Ishikawa (cell line): ENCODE measurements around the gene TST.

Experiments used
- CEBPB ChIP-seq: IDR thresholded peaks from 2 replicates; pipeline ENCODE4 v1.6.1; 2012
- CREB1 ChIP-seq: IDR thresholded peaks from 2 replicates; pipeline ENCODE4 v1.6.1; 2012; ENCODE audit warnings: low read depth
- EGR1 ChIP-seq: IDR thresholded peaks from 2 replicates; pipeline ENCODE4 v1.6.1; 2012
- EP300 ChIP-seq: IDR thresholded peaks from 2 replicates; pipeline ENCODE4 v1.6.1; 2012; ENCODE audit warnings: borderline replicate concordance
- FOXM1 ChIP-seq: IDR thresholded peaks from 2 replicates; pipeline ENCODE4 v1.6.1; 2012; ENCODE audit warnings: low read depth, borderline replicate concordance
- NFIC ChIP-seq: IDR thresholded peaks from 2 replicates; pipeline ENCODE4 v1.6.1; 2012
- RAD21 ChIP-seq: IDR thresholded peaks from 2 replicates; pipeline ENCODE4 v1.6.1; 2012; ENCODE audit warnings: low read depth
- TAF1 ChIP-seq: IDR thresholded peaks from 2 replicates; pipeline ENCODE4 v1.6.1; 2012; ENCODE audit warnings: low read depth, mild to moderate bottlenecking
- TCF12 ChIP-seq: IDR thresholded peaks from 2 replicates; pipeline ENCODE4 v1.6.1; 2012; ENCODE audit warnings: low read depth
- TEAD4 ChIP-seq: IDR thresholded peaks from 2 replicates; pipeline ENCODE4 v1.6.1; 2012
- USF1 ChIP-seq: IDR thresholded peaks from 2 replicates; pipeline ENCODE4 v1.6.1; 2012
- YY1 ChIP-seq: IDR thresholded peaks from 2 replicates; pipeline ENCODE4 v1.6.1; 2012; ENCODE audit warnings: low read depth
- ZBTB7A ChIP-seq: IDR thresholded peaks from 2 replicates; pipeline ENCODE4 v1.6.1; 2012; ENCODE audit warnings: low read depth
- TF ChIP-seq, protein P1 (sequence below): IDR thresholded peaks from 2 replicates; pipeline ENCODE4 v1.6.1; 2012; ENCODE audit warnings: low read depth, mild to moderate bottlenecking
- TF ChIP-seq, protein P2 (sequence below): IDR thresholded peaks from 2 replicates; pipeline ENCODE4 v1.6.1; 2012

Gene TST

DNA sequence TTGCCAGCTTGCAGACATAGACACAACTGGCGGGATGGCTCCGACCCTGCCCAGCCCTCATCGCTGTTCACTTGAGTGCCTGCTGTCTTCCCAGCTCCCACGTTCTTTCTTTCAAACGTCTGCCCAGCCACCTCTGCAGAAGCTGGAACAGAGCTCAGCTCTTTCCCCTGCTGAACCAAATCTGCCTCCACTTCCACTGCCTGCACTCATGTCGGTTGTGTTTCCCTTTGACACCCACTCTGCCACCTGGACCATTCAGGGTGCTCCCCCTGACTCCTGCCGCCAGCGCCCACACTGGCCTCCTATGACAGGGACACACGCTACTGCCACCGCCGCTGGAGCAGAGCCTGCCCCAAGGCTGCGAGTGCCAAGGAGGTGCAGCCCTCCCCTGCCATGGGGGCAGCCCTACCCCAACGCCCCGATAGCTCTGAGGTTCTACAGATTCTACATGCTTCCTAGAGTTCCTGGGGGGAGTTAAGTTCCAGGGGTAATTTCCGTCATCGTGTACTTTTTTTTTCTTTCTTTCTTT, 37.9 kb downstream of the TST start:
- TF ChIP-seq ZBTB7A (no peak), FOXM1 (no peak), NFIC (no peak), USF1 (no peak), EP300 (no peak)

GRCh38 chr22:36979016-36979910, 40.0 kb downstream of the TST start:
- no peak for TF ChIP-seq YY1
- no peak for TF ChIP-seq NFIC
- TF ChIP-seq CEBPB, result no peak
- TF ChIP-seq, protein P1, sequence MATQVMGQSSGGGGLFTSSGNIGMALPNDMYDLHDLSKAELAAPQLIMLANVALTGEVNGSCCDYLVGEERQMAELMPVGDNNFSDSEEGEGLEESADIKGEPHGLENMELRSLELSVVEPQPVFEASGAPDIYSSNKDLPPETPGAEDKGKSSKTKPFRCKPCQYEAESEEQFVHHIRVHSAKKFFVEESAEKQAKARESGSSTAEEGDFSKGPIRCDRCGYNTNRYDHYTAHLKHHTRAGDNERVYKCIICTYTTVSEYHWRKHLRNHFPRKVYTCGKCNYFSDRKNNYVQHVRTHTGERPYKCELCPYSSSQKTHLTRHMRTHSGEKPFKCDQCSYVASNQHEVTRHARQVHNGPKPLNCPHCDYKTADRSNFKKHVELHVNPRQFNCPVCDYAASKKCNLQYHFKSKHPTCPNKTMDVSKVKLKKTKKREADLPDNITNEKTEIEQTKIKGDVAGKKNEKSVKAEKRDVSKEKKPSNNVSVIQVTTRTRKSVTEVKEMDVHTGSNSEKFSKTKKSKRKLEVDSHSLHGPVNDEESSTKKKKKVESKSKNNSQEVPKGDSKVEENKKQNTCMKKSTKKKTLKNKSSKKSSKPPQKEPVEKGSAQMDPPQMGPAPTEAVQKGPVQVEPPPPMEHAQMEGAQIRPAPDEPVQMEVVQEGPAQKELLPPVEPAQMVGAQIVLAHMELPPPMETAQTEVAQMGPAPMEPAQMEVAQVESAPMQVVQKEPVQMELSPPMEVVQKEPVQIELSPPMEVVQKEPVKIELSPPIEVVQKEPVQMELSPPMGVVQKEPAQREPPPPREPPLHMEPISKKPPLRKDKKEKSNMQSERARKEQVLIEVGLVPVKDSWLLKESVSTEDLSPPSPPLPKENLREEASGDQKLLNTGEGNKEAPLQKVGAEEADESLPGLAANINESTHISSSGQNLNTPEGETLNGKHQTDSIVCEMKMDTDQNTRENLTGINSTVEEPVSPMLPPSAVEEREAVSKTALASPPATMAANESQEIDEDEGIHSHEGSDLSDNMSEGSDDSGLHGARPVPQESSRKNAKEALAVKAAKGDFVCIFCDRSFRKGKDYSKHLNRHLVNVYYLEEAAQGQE, result no peak
- TF ChIP-seq TAF1, result no peak
- TF ChIP-seq CREB1, result no peak
- TF ChIP-seq EP300, result no peak
- no peak for TF ChIP-seq RAD21
- TF ChIP-seq TEAD4, result no peak
- no peak for TF ChIP-seq ZBTB7A
- TF ChIP-seq, protein P2, sequence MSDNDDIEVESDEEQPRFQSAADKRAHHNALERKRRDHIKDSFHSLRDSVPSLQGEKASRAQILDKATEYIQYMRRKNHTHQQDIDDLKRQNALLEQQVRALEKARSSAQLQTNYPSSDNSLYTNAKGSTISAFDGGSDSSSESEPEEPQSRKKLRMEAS, result no peak
- TF ChIP-seq EGR1, result no peak

DNA sequence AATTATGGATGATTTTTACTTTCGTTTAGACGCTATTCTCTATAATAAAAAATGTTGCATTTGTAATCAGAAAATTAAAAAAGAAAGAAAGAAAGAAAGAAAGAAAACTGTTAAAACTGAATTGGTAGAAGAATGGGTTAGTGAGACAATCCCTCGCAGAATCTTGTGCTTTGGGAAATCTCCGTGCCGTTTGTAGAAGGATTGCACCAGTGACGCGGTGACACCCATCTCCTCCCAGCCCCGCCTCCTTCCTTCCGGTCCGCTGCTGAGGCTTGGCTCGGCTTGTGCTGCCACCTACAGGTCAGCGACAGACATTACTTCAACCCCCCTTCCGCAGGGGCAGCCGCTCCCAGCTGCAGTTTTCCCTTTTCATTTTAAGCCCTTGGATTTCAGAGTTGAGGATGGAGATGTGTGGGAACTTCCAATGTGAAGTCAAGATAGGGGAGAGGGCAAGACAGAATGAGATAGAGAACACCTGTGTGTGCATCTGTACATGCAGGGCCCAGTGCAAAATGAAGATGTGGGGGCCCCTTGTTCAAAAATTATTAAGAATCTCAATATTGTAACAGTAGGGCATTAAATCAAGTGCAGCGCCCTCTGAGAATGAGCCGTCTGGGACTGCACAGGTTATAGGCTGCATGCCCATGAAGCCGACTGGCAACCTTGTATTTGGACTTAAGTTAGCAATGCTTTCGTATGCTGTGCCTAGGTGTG, 41.1 kb downstream of the TST start:
- TF ChIP-seq CREB1 (no peak), RAD21 (peak; percentile 91)

GRCh38 chr22:36977401-36977861, 41.8 kb downstream of the TST start:
- TF ChIP-seq, protein P1, result no peak
- TF ChIP-seq, protein P2, result no peak
- no peak for TF ChIP-seq EGR1
- no peak for TF ChIP-seq NFIC
- no peak for TF ChIP-seq FOXM1
- TF ChIP-seq TEAD4, result no peak
- no peak for TF ChIP-seq YY1
- TF ChIP-seq CREB1, result no peak
- no peak for TF ChIP-seq TCF12
- no peak for TF ChIP-seq EP300
- no peak for TF ChIP-seq TAF1
- no peak for TF ChIP-seq RAD21
- TF ChIP-seq CEBPB, result no peak
- TF ChIP-seq ZBTB7A, result no peak

GRCh38 chr22:36976606-36977005, 42.6 kb downstream of the TST start:
- TF ChIP-seq FOXM1 (no peak), TAF1 (no peak), USF1 (no peak), RAD21 (no peak), CREB1 (no peak), YY1 (no peak), EGR1 (no peak), EP300 (no peak), TCF12 (no peak), ZBTB7A (no peak), CEBPB (no peak), NFIC (no peak), TEAD4 (no peak)
- TF ChIP-seq, protein P1, result no peak
- TF ChIP-seq, protein P2, result no peak
